Loucy (cell line): ENCODE data around the gene HMCN1.

Experiments used
- H2AFZ ChIP-seq: fragments of 200-600 bp; sonication (generic); 2 replicates; pipeline ENCODE4 v1.6.0; 2016; ENCODE audit warnings: antibody characterized with exemption, mild to moderate bottlenecking, low read length, moderate library complexity
- H3F3A ChIP-seq: fragments of 200-600 bp; 2 replicates; pipeline ENCODE4 v1.6.0; 2016; ENCODE audit warnings: antibody characterized with exemption, low read depth, mild to moderate bottlenecking
- H3K27me3 ChIP-seq: fragments of 200-600 bp; sonication (generic); 2 replicates; pipeline ENCODE4 v1.6.1; 2014; ENCODE audit warnings: low read length, mild to moderate bottlenecking; ENCODE audit not compliant: insufficient read depth, poor library complexity, severe bottlenecking
- H3K36me3 ChIP-seq: fragments of 200-600 bp; sonication (generic); 2 replicates; pipeline ENCODE4 v1.6.1; 2016; ENCODE audit warnings: low read length; ENCODE audit not compliant: insufficient read depth
- H3K4me1 ChIP-seq: fragments of 200-600 bp; sonication (generic); 2 replicates; pipeline ENCODE4 v1.5.1; 2014; ENCODE audit warnings: low read length, mild to moderate bottlenecking; ENCODE audit not compliant: insufficient read depth, poor library complexity, severe bottlenecking
- H3K4me2 ChIP-seq: fragments of 200-600 bp; sonication (generic); 2 replicates; pipeline ENCODE4 v1.6.0; 2014; ENCODE audit warnings: antibody characterized with exemption, low read length, low read depth, mild to moderate bottlenecking; ENCODE audit not compliant: poor library complexity, severe bottlenecking
- H3K4me3 ChIP-seq: fragments of 200-600 bp; sonication (generic); 2 replicates; pipeline ENCODE4 v1.5.1; 2014; ENCODE audit warnings: low read length, mild to moderate bottlenecking, mixed read lengths; ENCODE audit not compliant: poor library complexity, severe bottlenecking
- H3K79me2 ChIP-seq: fragments of 200-600 bp; sonication (generic); 2 replicates; pipeline ENCODE4 v1.6.1; 2014; ENCODE audit warnings: low read length; ENCODE audit not compliant: insufficient read depth
- H3K9ac ChIP-seq: fragments of 200-600 bp; sonication (generic); 2 replicates; pipeline ENCODE4 v1.6.0; 2014; ENCODE audit warnings: mild to moderate bottlenecking, low read depth, low read length, moderate library complexity; ENCODE audit not compliant: poor library complexity, severe bottlenecking
- H3K9me2 ChIP-seq: fragments of 200-600 bp; sonication (generic); replicated peaks from 2 replicates; pipeline ENCODE4 v1.6.1; 2016; ENCODE audit warnings: low read depth, low read length, mixed read lengths
- H3K9me3 ChIP-seq: fragments of 200-600 bp; sonication (generic); 2 replicates; pipeline ENCODE4 v1.6.1; 2014; ENCODE audit warnings: mild to moderate bottlenecking, antibody characterized with exemption, low read length, low read depth; ENCODE audit not compliant: insufficient read depth
- H4K20me1 ChIP-seq: fragments of 200-600 bp; sonication (generic); 2 replicates; pipeline ENCODE4 v1.6.0; 2014; ENCODE audit warnings: antibody characterized with exemption, low read length, mild to moderate bottlenecking; ENCODE audit not compliant: insufficient read depth, poor library complexity, severe bottlenecking
- CTCF ChIP-seq: fragments of 200-600 bp; sonication (generic); conservative IDR thresholded peaks from 2 replicates; pipeline ENCODE4 v1.5.1; 2014; ENCODE audit warnings: mild to moderate bottlenecking, antibody characterized with exemption, low read length
- EZH2phosphoT487 ChIP-seq: fragments of 200-600 bp; IDR thresholded peaks from 2 replicates; pipeline ENCODE4 v1.6.1; 2018; ENCODE audit warnings: antibody characterized with exemption, mild to moderate bottlenecking, moderate library complexity, borderline replicate concordance

The HMCN1 gene

GRCh38 chr1:185795181-185795580 lies 61.0 kb downstream of the HMCN1 start:
- TF ChIP-seq EZH2phosphoT487: no peak
- no peak for TF ChIP-seq CTCF

GRCh38 chr1:185798505-185798904 lies 64.3 kb downstream of the HMCN1 start:
- Histone ChIP-seq H4K20me1 (no peaks in the 10 kb centered on the region), H3K4me1 (no peaks in the 10 kb centered on the region), H3K36me3 (no peaks in the 10 kb centered on the region), H3K9me2 (no peaks in the 10 kb centered on the region), H3K4me2 (no peak overlapping the region), H3K9ac (no peak overlapping the region), H3K79me2 (no peaks in the 10 kb centered on the region), H3F3A (no peaks in the 10 kb centered on the region), H3K4me3 (no peak overlapping the region), H3K27me3 (no peaks in the 10 kb centered on the region), H2AFZ (no peak overlapping the region), H3K9me3 (no peaks in the 10 kb centered on the region)
- no peak for TF ChIP-seq CTCF
- no peak for TF ChIP-seq EZH2phosphoT487

More at GRCh38 chr1:185795181-185795580, 61.0 kb downstream of the HMCN1 start:
- Histone ChIP-seq H3K9ac (no peak overlapping the region), H3K9me2 (no peaks in the 10 kb centered on the region), H3K4me1 (no peaks in the 10 kb centered on the region), H2AFZ (no peak overlapping the region), H3K4me2 (no peak overlapping the region), H4K20me1 (no peaks in the 10 kb centered on the region), H3K79me2 (no peaks in the 10 kb centered on the region), H3K36me3 (no peaks in the 10 kb centered on the region), H3K9me3 (no peaks in the 10 kb centered on the region), H3F3A (no peaks in the 10 kb centered on the region), H3K4me3 (no peak overlapping the region), H3K27me3 (no peaks in the 10 kb centered on the region)

- Histone ChIP-seq H3K9ac (no peak overlapping the region), H3K9me2 (no peaks in the 10 kb centered on the region), H3K27me3 (no peaks in the 10 kb centered on the region), H3K4me2 (no peak overlapping the region), H3K4me3 (no peak overlapping the region), H3K36me3 (no peaks in the 10 kb centered on the region), H3F3A (no peaks in the 10 kb centered on the region), H3K79me2 (no peaks in the 10 kb centered on the region), H4K20me1 (no peaks in the 10 kb centered on the region), H3K9me3 (no peaks in the 10 kb centered on the region), H3K4me1 (no peaks in the 10 kb centered on the region), H2AFZ (no peak overlapping the region)
- TF ChIP-seq CTCF (no peak), EZH2phosphoT487 (no peak)
Measured at GRCh38 chr1:185803241-185803640, 69.0 kb downstream of the HMCN1 start.
